Testis (tissue), 3 donors: ENCODE data around the gene HRAS. TPM values are rescaled to one million over a fixed set of nuclear protein-coding genes. Genes with fewer than 3 reads are reported as not detected.

Source experiments
- DNase-seq: peaks from one replicate; pipeline ENCODE4 v3.0.0-alpha.2; 2019
- H3K27ac ChIP-seq, 2 donors: fragments of 200-600 bp; sonication (generic); one replicate each; pipeline ENCODE4 v1.5.1; 2019
- H3K27me3 ChIP-seq: fragments of 200-600 bp; sonication (generic); one replicate; pipeline ENCODE4 v1.5.1; 2019
- H3K36me3 ChIP-seq: fragments of 200-600 bp; sonication (generic); one replicate; pipeline ENCODE4 v1.5.1; 2017; ENCODE audit warnings: low read depth; ENCODE audit errors: missing control alignments
- H3K4me1 ChIP-seq: fragments of 200-600 bp; sonication (generic); one replicate; pipeline ENCODE4 v1.5.1; 2019
- H3K4me3 ChIP-seq, 2 donors: fragments of 200-600 bp; sonication (generic); one replicate each; pipeline ENCODE4 v1.5.1; 2017 to 2019
- H3K9me3 ChIP-seq: fragments of 200-600 bp; sonication (generic); one replicate; pipeline ENCODE4 v1.5.1; 2017
- CTCF ChIP-seq, 3 experiments: fragments of 450-650 bp in 2 of 3; fragments of 200-600 bp in 1 of 3; sonication (generic) in 1 of 3; IDR thresholded peaks; one replicate each; pipeline ENCODE4 v1.5.1; 2016 to 2019; ENCODE audit warnings: antibody characterized with exemption in 3 of 3, mild to moderate bottlenecking in 2 of 3, moderate library complexity in 1 of 3
- POLR2A ChIP-seq: fragments of 450-650 bp; IDR thresholded peaks from one replicate; pipeline ENCODE4 v1.6.1; 2017; ENCODE audit warnings: antibody characterized with exemption, mild to moderate bottlenecking, moderate library complexity
- WGBS, 2 donors: methylation state at CpG; one replicate each; pipeline ENCODE4 v1.1.5; 2018; 5-methylcytosine and 5-hydroxymethylcytosine counted together
- intact Hi-C: fragments of 100-400 bp; cut with DNase I; formaldehyde crosslinking; loops from one replicate; pipeline ENCODE4 v1.15.1; 2023; ENCODE audit warnings: low total_unique reads
- polyA plus RNA-seq: library from polyadenylated mRNA; stranded (reverse); fragments of 350-450 nt; fragmentation: Illumina TruSeq; extraction: RNeasy Lipid Tissue Mini Kit (QIAGEN cat#74804); gene quantifications from one replicate; pipeline ENCODE4 v1.2.3, GENCODE V29; 2014; ENCODE audit warnings: low read depth, low replicate concordance; ENCODE audit not compliant: insufficient read depth
- total RNA-seq, 2 donors: library from RNA; depleted of rRNA; stranded (reverse); fragments of >200 nt; gene quantifications; one replicate each; pipeline ENCODE4 v1.2.3, GENCODE V29; 2016

The HRAS gene
- total and polyA plus RNA-seq, 3 donors from 2014 or later, result 31.4 to 49.7 (median 35.1) TPM

GRCh38 chr11:538431-539051, 3.2 kb upstream of the HRAS start:
- Histone ChIP-seq H3K27me3 (no peaks in the 10 kb centered on the region), H3K36me3 (no peaks in the 10 kb centered on the region), H3K4me3 (no peak overlapping the region), H3K27ac (no peak overlapping the region), H3K4me1 (peaks cover 27% of the 10 kb centered on the region), H3K9me3 (no peaks in the 10 kb centered on the region)
- intact Hi-C loops, result no loop called here
- TF ChIP-seq CTCF (IDR thresholded peaks at IDR 0.05) (no peak), POLR2A (no peak)
- WGBS, 2 donors, result 91 to 95% methylated on average over 18 to 20 of the region's 20 CpGs
- no peak for DNase-seq

GRCh38 chr11:537622-538430, 2.5 kb upstream of the HRAS start:
- no peaks in the 10 kb centered on the region for H3K9me3 ChIP-seq
- H3K4me3 ChIP-seq, result peak overlapping the region; percentile 60 to 67
- TF ChIP-seq CTCF (IDR thresholded peaks at IDR 0.05), result no peak
- TF ChIP-seq POLR2A, result no peak
- H3K4me1 ChIP-seq, result peaks cover 27% of the 10 kb centered on the region
- H3K27ac ChIP-seq, result no peak overlapping the region
- no peak for DNase-seq
- 41 to 60% methylated on average over 1 to 19 of the region's 19 CpGs for WGBS, 2 donors
- intact Hi-C loops, result no loop called here
- H3K36me3 ChIP-seq, result no peaks in the 10 kb centered on the region
- H3K27me3 ChIP-seq, result no peaks in the 10 kb centered on the region

GRCh38 chr11:536841-537621, 1.7 kb upstream of the HRAS start, which contains the start of gene LRRC56:
LRRC56 (plus strand) TSS chr11:537527; CDS start chr11:540685, 3,158 bp downstream.
- 3% methylated on average over 86 of the region's 93 CpGs; no CpG with 5 or more reads in 1 of the 2 donors for WGBS, 2 donors
- DNase-seq, result peak; percentile 92
- H3K27ac ChIP-seq, result no peak within 1 kb of the TSS
- no peaks in the 10 kb centered on the region for H3K9me3 ChIP-seq
- TF ChIP-seq CTCF (IDR thresholded peaks at IDR 0.05), result no peak
- no peak for TF ChIP-seq POLR2A
- no peaks in the 10 kb centered on the region for H3K27me3 ChIP-seq
- peaks cover 27% of the 10 kb centered on the region for H3K4me1 ChIP-seq
- intact Hi-C loops, result no loop called here
- no peaks in the 10 kb centered on the region for H3K36me3 ChIP-seq
- peak within 1 kb of the TSS; percentile 60 to 67 for H3K4me3 ChIP-seq

GRCh38 chr11:535210-535518, 212 bp downstream of the HRAS start:
- Histone ChIP-seq H3K36me3 (no peaks in the 10 kb centered on the region), H3K4me1 (peaks cover 27% of the 10 kb centered on the region), H3K4me3 (peak overlapping the region; percentile 60 to 78), H3K27me3 (no peaks in the 10 kb centered on the region), H3K9me3 (no peaks in the 10 kb centered on the region), H3K27ac (no peak overlapping the region)
- intact Hi-C loops, result no loop called here
- WGBS, 2 donors, result 2% methylated on average over 53 of the region's 56 CpGs; no CpG with 5 or more reads in 1 of the 2 donors
- no peak for TF ChIP-seq POLR2A
- no peak for TF ChIP-seq CTCF (IDR thresholded peaks at IDR 0.05)
- no peak for DNase-seq
